ENCODE data around the gene RSPH6A. TPM values are rescaled to one million over a fixed set of nuclear protein-coding genes. Genes with fewer than 3 reads are reported as not detected.

RSPH6A gene
- total and polyA plus RNA-seq, 3 donors from 2014 or later = 17.0 to 88.3 (median 20.9) TPM

GRCh38 chr19:45777395-45777961 is 37.6 kb downstream of the RSPH6A start:
- no peak overlapping the region for H3K27ac ChIP-seq
- no peak for DNase-seq
- H3K9me3 ChIP-seq = no peaks in the 10 kb centered on the region
- intact Hi-C loops (cut with DNase I; ENCODE audit: low total_unique reads) = loop anchor here (10.0 kb wide), 1 partner anchor 107 kb away; the partner anchor contains the start of gene IRF2BP1
- no peak overlapping the region for H3K4me3 ChIP-seq
- TF ChIP-seq, protein P1, sequence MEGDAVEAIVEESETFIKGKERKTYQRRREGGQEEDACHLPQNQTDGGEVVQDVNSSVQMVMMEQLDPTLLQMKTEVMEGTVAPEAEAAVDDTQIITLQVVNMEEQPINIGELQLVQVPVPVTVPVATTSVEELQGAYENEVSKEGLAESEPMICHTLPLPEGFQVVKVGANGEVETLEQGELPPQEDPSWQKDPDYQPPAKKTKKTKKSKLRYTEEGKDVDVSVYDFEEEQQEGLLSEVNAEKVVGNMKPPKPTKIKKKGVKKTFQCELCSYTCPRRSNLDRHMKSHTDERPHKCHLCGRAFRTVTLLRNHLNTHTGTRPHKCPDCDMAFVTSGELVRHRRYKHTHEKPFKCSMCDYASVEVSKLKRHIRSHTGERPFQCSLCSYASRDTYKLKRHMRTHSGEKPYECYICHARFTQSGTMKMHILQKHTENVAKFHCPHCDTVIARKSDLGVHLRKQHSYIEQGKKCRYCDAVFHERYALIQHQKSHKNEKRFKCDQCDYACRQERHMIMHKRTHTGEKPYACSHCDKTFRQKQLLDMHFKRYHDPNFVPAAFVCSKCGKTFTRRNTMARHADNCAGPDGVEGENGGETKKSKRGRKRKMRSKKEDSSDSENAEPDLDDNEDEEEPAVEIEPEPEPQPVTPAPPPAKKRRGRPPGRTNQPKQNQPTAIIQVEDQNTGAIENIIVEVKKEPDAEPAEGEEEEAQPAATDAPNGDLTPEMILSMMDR (IDR thresholded peaks at IDR 0.05) = no peak
- TF ChIP-seq POLR2A (IDR thresholded peaks at IDR 0.05) = no peak
- no peaks in the 10 kb centered on the region for H3K36me3 ChIP-seq (ENCODE audit: low read depth, missing control alignments)
- H3K4me1 ChIP-seq = peaks cover 18% of the 10 kb centered on the region
- H3K27me3 ChIP-seq = no peaks in the 10 kb centered on the region
- WGBS, 2 donors = 96 to 97% methylated on average over 27 to 34 of the region's 34 CpGs

DNA sequence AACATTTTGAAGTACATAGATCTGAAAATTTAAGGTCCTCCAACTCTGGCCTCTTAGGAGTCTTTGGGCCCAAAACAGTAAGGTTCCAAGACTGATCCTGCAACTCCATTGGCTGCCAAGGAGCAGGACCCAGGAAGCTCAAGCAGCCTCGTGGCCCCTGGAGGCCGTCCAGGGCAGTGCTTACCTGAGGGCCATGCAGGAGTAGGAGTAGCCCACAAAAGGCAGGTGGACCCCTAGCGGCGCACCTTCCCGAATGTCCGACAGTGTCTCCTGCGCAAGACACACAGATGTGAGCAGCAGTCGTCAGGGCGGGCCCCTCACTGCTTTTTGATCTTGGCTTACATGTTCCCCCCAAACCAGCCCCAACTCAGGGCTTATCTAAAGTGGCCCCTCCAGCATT is 40.3 kb downstream of the RSPH6A start:
- no peak for TF ChIP-seq POLR2A (IDR thresholded peaks at IDR 0.05)
- TF ChIP-seq, protein P1 (IDR thresholded peaks at IDR 0.05) = no peak
- DNase-seq = no peak
- Histone ChIP-seq H3K27ac (no peak overlapping the region), H3K4me3 (no peak overlapping the region), H3K27me3 (no peaks in the 10 kb centered on the region), H3K36me3 (ENCODE audit: low read depth, missing control alignments) (no peaks in the 10 kb centered on the region), H3K4me1 (peaks cover 12% of the 10 kb centered on the region), H3K9me3 (no peaks in the 10 kb centered on the region)
- intact Hi-C loops (cut with DNase I; ENCODE audit: low total_unique reads) = loop anchor here (10.0 kb wide), 1 partner anchor 110 kb away; the partner anchor contains the start of gene IRF2BP1
- WGBS, 2 donors = 85 to 90% methylated on average over 9 of the region's 9 CpGs

DNA sequence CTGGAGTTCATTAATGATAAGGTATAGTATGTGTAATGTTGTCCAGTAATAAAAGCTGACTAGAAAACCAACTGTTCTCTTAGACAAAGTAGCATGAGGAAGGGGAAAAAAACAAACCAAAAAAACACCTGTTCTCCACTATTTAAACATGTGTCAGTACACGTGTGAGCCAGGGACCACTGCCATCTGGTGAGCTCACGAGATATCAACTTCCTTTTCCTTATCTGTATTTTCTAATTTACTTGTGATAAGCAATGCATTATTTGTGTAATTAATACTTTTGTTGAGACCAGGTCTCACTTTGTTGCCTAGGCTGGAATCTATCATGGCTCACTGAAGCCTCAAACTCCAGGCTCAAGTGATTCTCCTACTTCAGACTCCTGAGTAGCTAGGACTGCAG is 41.7 kb downstream of the RSPH6A start:
- H3K9me3 ChIP-seq = no peaks in the 10 kb centered on the region
- intact Hi-C loops (cut with DNase I; ENCODE audit: low total_unique reads) = loop anchor here (10.0 kb wide), 1 partner anchor 111 kb away; the partner anchor contains the start of gene IRF2BP1
- no peaks in the 10 kb centered on the region for H3K36me3 ChIP-seq (ENCODE audit: low read depth, missing control alignments)
- H3K27me3 ChIP-seq = no peaks in the 10 kb centered on the region
- WGBS, 2 donors = 59 to 60% methylated on average over 2 of the region's 2 CpGs
- TF ChIP-seq, protein P1 (IDR thresholded peaks at IDR 0.05) = no peak
- TF ChIP-seq POLR2A (IDR thresholded peaks at IDR 0.05) = no peak
- peaks cover 9% of the 10 kb centered on the region for H3K4me1 ChIP-seq
- no peak overlapping the region for H3K27ac ChIP-seq
- H3K4me3 ChIP-seq = no peak overlapping the region
- DNase-seq = no peak

- Histone ChIP-seq H3K9me3 (no peaks in the 10 kb centered on the region), H3K27ac (no peak overlapping the region), H3K4me1 (peaks cover 9% of the 10 kb centered on the region), H3K27me3 (no peaks in the 10 kb centered on the region), H3K36me3 (ENCODE audit: low read depth, missing control alignments) (no peaks in the 10 kb centered on the region), H3K4me3 (no peak overlapping the region)
- DNase-seq = no peak
- WGBS, 2 donors = 94 to 100% methylated on average over 2 to 3 of the region's 3 CpGs
- intact Hi-C loops (cut with DNase I; ENCODE audit: low total_unique reads) = loop anchor here (10.0 kb wide), 1 partner anchor 112 kb away; the partner anchor contains the start of gene IRF2BP1
- TF ChIP-seq POLR2A (IDR thresholded peaks at IDR 0.05) = no peak
- TF ChIP-seq, protein P1 (IDR thresholded peaks at IDR 0.05) = no peak
Observed at GRCh38 chr19:45772912-45773311, 42.2 kb downstream of the RSPH6A start.
